SU-DHL-6 (cell line): ENCODE results near the gene RNF152.

Experiments
- H2AFZ ChIP-seq: fragments of 200-600 bp; sonication (generic); 2 replicates; pipeline ENCODE4 v1.6.1; 2014; ENCODE audit warnings: low read depth, mild to moderate bottlenecking, moderate library complexity, mixed read lengths, antibody characterized with exemption, low read length; ENCODE audit not compliant: severe bottlenecking
- H3F3A ChIP-seq: fragments of 200-600 bp; shearing (Covaris generic); 2 replicates; pipeline ENCODE4 v1.6.0; 2016; ENCODE audit warnings: antibody characterized with exemption, mild to moderate bottlenecking; ENCODE audit not compliant: insufficient read depth
- H3K27ac ChIP-seq: fragments of 200-600 bp; sonication (generic); 2 replicates; pipeline ENCODE4 v1.5.1; 2016; ENCODE audit warnings: low read depth, mild to moderate bottlenecking, low read length, moderate library complexity, mixed read lengths
- H3K27me3 ChIP-seq: fragments of 200-600 bp; sonication (generic), shearing (Covaris generic); 2 replicates; pipeline ENCODE4 v1.6.0; 2014; ENCODE audit warnings: mild to moderate bottlenecking, low read length
- H3K36me3 ChIP-seq: fragments of 200-600 bp; sonication (generic); 2 replicates; pipeline ENCODE4 v1.6.1; 2014; ENCODE audit warnings: mild to moderate bottlenecking, low read length, mixed read lengths
- H3K4me2 ChIP-seq: fragments of 300-600, 200-600 bp; shearing (Covaris generic), sonication (generic); 2 replicates; pipeline ENCODE4 v1.6.0; 2014; ENCODE audit warnings: low read length, low read depth, mild to moderate bottlenecking; ENCODE audit not compliant: poor library complexity, severe bottlenecking
- H3K4me3 ChIP-seq: fragments of 200-600 bp; sonication (generic); 2 replicates; pipeline ENCODE4 v1.5.1; 2014; ENCODE audit warnings: antibody characterized with exemption, low read length, mild to moderate bottlenecking, mixed read lengths; ENCODE audit not compliant: insufficient read depth, poor library complexity, severe bottlenecking
- H3K79me2 ChIP-seq: fragments of 200-600 bp; sonication (generic); 2 replicates; pipeline ENCODE4 v1.6.1; 2014; ENCODE audit warnings: mild to moderate bottlenecking, low read length, moderate library complexity; ENCODE audit not compliant: insufficient read depth
- H3K9ac ChIP-seq: fragments of 200-600 bp; sonication (generic); 2 replicates; pipeline ENCODE4 v1.7.0; 2014; ENCODE audit warnings: mild to moderate bottlenecking, low read length
- H3K9me2 ChIP-seq: fragments of 200-600 bp; sonication (generic); replicated peaks from 2 replicates; pipeline ENCODE4 v1.6.1; 2014; ENCODE audit warnings: low read length; ENCODE audit not compliant: insufficient read depth
- H3K9me3 ChIP-seq: fragments of 200-600 bp; sonication (generic); 2 replicates; pipeline ENCODE4 v1.6.1; 2014; ENCODE audit warnings: low read length, mixed read lengths; ENCODE audit not compliant: insufficient read depth
- H4K20me1 ChIP-seq: fragments of 200-600 bp; sonication (generic); 2 replicates; pipeline ENCODE4 v1.6.1; 2014; ENCODE audit warnings: low read depth, mild to moderate bottlenecking, antibody characterized with exemption, low read length, moderate library complexity, mixed read lengths
- EZH2phosphoT487 ChIP-seq: fragments of 200-600 bp; sonication (generic), shearing (Covaris generic); conservative IDR thresholded peaks from 2 replicates; pipeline ENCODE4 v1.6.1; 2018; ENCODE audit warnings: mild to moderate bottlenecking, antibody characterized with exemption, low read length, moderate library complexity, mixed read lengths
- TF ChIP-seq, protein P1 (sequence below): fragments of 200-600 bp; sonication (generic); IDR thresholded peaks from one replicate; pipeline ENCODE4 v1.5.1; 2017; ENCODE audit warnings: antibody characterized with exemption, mild to moderate bottlenecking, low read length, moderate library complexity; ENCODE audit not compliant: insufficient read depth, poor library complexity, severe bottlenecking

The RNF152 gene

DNA sequence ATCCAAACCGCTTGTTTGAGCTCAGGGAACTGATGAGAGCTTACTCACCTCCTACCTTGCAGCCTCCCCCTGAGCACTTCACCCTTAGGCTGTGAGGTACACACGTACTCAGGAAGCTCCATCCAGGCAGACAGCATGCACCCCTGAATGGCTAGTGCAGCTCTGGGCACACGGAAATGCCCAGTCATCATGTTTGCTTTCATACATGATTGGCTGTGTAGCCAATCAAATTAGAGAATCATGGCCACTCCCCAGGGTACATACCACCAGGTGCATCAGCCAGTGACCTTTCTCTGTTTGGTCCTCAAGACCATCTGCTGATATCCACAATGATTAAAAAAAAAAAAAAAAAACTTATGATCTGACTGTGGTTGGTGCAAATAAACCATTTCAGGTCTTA is 42.1 kb downstream of the RNF152 start:
- Histone ChIP-seq H3K36me3 (no peaks in the 10 kb centered on the region), H3K27me3 (no peaks in the 10 kb centered on the region), H3K4me2 (no peak overlapping the region), H3K79me2 (no peaks in the 10 kb centered on the region), H3K9me3 (no peaks in the 10 kb centered on the region), H3K9me2 (no peaks in the 10 kb centered on the region), H4K20me1 (no peaks in the 10 kb centered on the region), H3K4me3 (no peak overlapping the region), H3K9ac (no peak overlapping the region), H3F3A (no peaks in the 10 kb centered on the region), H3K27ac (no peak overlapping the region), H2AFZ (no peak overlapping the region)
- TF ChIP-seq, protein P1, sequence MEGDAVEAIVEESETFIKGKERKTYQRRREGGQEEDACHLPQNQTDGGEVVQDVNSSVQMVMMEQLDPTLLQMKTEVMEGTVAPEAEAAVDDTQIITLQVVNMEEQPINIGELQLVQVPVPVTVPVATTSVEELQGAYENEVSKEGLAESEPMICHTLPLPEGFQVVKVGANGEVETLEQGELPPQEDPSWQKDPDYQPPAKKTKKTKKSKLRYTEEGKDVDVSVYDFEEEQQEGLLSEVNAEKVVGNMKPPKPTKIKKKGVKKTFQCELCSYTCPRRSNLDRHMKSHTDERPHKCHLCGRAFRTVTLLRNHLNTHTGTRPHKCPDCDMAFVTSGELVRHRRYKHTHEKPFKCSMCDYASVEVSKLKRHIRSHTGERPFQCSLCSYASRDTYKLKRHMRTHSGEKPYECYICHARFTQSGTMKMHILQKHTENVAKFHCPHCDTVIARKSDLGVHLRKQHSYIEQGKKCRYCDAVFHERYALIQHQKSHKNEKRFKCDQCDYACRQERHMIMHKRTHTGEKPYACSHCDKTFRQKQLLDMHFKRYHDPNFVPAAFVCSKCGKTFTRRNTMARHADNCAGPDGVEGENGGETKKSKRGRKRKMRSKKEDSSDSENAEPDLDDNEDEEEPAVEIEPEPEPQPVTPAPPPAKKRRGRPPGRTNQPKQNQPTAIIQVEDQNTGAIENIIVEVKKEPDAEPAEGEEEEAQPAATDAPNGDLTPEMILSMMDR: no peak
- no peak for TF ChIP-seq EZH2phosphoT487

DNA sequence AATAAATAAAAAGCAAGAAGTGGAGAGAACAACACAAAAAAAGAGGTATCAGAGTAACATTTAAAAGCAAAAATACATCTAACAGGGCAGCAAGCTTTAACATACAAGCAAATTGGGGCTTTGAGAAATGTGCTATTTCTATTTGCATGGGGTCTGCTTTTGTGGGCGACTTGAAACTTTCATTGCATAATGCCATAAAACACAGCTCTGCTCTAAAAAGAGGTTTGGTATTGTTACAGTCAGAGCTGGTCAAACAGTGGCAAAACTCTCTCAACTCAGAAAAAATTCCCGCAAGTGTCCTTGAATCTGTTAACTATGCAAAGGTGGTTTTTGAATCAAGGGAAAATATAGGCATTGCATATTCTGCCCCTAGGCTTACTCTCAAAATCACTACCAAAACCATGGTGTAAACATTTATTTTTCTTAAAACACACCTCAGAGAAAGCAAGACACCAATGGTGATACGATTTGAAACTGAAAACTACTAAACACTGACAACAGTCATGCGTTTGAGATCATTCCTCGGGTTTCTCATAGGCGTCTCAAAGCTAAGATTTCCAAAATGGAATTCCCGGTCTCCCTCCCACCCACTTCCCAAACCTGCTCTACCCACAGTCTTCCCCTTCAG is 45.5 kb downstream of the RNF152 start:
- H3K36me3 ChIP-seq: no peaks in the 10 kb centered on the region
- no peaks in the 10 kb centered on the region for H4K20me1 ChIP-seq
- TF ChIP-seq EZH2phosphoT487: no peak
- TF ChIP-seq, protein P1: no peak
- no peak overlapping the region for H2AFZ ChIP-seq
- H3K27ac ChIP-seq: no peak overlapping the region
- H3K9ac ChIP-seq: no peak overlapping the region
- H3K79me2 ChIP-seq: no peaks in the 10 kb centered on the region
- no peak overlapping the region for H3K4me3 ChIP-seq
- H3F3A ChIP-seq: no peaks in the 10 kb centered on the region
- no peaks in the 10 kb centered on the region for H3K9me3 ChIP-seq
- no peaks in the 10 kb centered on the region for H3K9me2 ChIP-seq
- no peaks in the 10 kb centered on the region for H3K27me3 ChIP-seq
- no peak overlapping the region for H3K4me2 ChIP-seq

DNA sequence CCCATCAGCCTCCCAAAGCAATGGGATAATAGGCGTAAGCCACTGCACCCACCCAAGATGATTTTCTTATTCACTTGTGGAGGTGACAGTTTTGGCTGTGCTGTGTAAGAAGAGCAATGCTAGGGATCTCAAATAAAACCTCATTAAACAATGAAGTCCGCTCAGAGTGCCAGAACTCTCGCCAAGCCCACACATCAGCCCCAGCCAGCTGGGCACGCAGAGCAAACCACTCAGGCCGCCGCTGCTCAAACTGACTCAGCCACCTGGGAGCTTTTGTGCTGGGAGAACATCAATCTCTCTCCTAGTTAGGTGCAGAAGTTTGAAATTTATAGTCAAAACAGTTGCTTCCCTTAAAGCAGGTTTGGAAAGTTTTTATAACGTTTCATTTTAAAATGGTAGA is 47.6 kb downstream of the RNF152 start:
- TF ChIP-seq, protein P1: no peak
- TF ChIP-seq EZH2phosphoT487: no peak
- Histone ChIP-seq H3K27me3 (no peaks in the 10 kb centered on the region), H3K4me3 (no peak overlapping the region), H2AFZ (no peak overlapping the region), H4K20me1 (no peaks in the 10 kb centered on the region), H3K4me2 (no peak overlapping the region), H3K9me2 (no peaks in the 10 kb centered on the region), H3K27ac (no peak overlapping the region), H3K9me3 (no peaks in the 10 kb centered on the region), H3K9ac (no peak overlapping the region), H3K36me3 (no peaks in the 10 kb centered on the region), H3K79me2 (no peaks in the 10 kb centered on the region), H3F3A (no peaks in the 10 kb centered on the region)
